HEK293 (cell line): ENCODE results near the gene KIAA1755.

Experiments
- CTCF ChIA-PET: fragments of 350-600 bp; formaldehyde crosslinking; extraction: SDS; loops from one replicate; lab custom pipeline; 2021; ENCODE audit warnings: antibody characterized with exemption; lab: Yijun Ruan, JAX
- POLR2A ChIA-PET: fragments of 300-600 bp; formaldehyde crosslinking; extraction: SDS; loops from one replicate; lab custom pipeline; 2020; ENCODE audit warnings: antibody characterized with exemption, inconsistent platforms; lab: Yijun Ruan, JAX
- H3K27ac ChIP-seq: fragments of 200-500 bp; sonication (Bioruptor generic); 2 replicates; pipeline ENCODE4 v1.5.1; 2014; ENCODE audit warnings: low read depth, low read length, control low read depth, inconsistent platforms; ENCODE audit errors: extremely low read depth
- H3K36me3 ChIP-seq, 2 experiments: fragments of 200-500 bp in 1 of 2; sonication (Bioruptor generic) in 1 of 2; 1 replicate in 1 of 2; 2 replicates in 1 of 2; pipeline ENCODE4 v1.5.1; 2014 to 2017; ENCODE audit warnings: inconsistent platforms in 2 of 2, low read length in 2 of 2; ENCODE audit not compliant: control insufficient read depth in 2 of 2, insufficient read depth in 1 of 2
- H3K4me1 ChIP-seq: fragments of 200-500 bp; sonication (Bioruptor generic); 2 replicates; pipeline ENCODE4 v1.5.1; 2014; ENCODE audit warnings: mild to moderate bottlenecking, low read length, inconsistent platforms; ENCODE audit not compliant: control insufficient read depth, insufficient read depth
- H3K4me3 ChIP-seq: 2 replicates; pipeline ENCODE4 v1.5.1; 2011; ENCODE audit warnings: low read depth, mild to moderate bottlenecking, control low read depth, low read length, moderate library complexity
- H3K9me3 ChIP-seq: fragments of 200-500 bp; sonication (Bioruptor generic); 2 replicates; pipeline ENCODE4 v1.5.1; 2014; ENCODE audit warnings: low read depth, low read length, inconsistent platforms; ENCODE audit not compliant: control insufficient read depth, insufficient read depth
- GLI4 ChIP-seq: fragments of 450-650 bp; formaldehyde crosslinking; IDR thresholded peaks from 2 replicates; pipeline ENCODE4 v1.5.1; 2016; ENCODE audit warnings: missing biosample characterization, missing genetic modification characterization
- HOXC10 ChIP-seq: sonication (generic); formaldehyde crosslinking; IDR thresholded peaks from 2 replicates; pipeline ENCODE4 v1.8.1; 2023; ENCODE audit warnings: mild to moderate bottlenecking, missing genetic modification reagents
- KLF9 ChIP-seq: fragments of 450-650 bp; formaldehyde crosslinking; IDR thresholded peaks from 2 replicates; pipeline ENCODE4 v1.5.1; 2016; ENCODE audit warnings: missing biosample characterization, missing genetic modification characterization, low read depth
- REST ChIP-seq: fragments of 450-650 bp; formaldehyde crosslinking; IDR thresholded peaks from 2 replicates; pipeline ENCODE4 v1.5.1; 2016; ENCODE audit warnings: missing biosample characterization, missing genetic modification characterization
- ZBTB10 ChIP-seq: fragments of 450-650 bp; formaldehyde crosslinking; IDR thresholded peaks from 2 replicates; pipeline ENCODE4 v1.5.1; 2016; ENCODE audit warnings: missing biosample characterization, missing genetic modification characterization
- ZBTB48 ChIP-seq: fragments of 450-650 bp; formaldehyde crosslinking; IDR thresholded peaks from 2 replicates; pipeline ENCODE4 v1.5.1; 2016; ENCODE audit warnings: missing biosample characterization, missing genetic modification characterization
- ZNF112 ChIP-seq: fragments of 450-650 bp; formaldehyde crosslinking; IDR thresholded peaks from 2 replicates; pipeline ENCODE4 v1.5.0; 2017; ENCODE audit warnings: missing biosample characterization, missing genetic modification characterization
- ZNF132 ChIP-seq: fragments of 450-650 bp; formaldehyde crosslinking; IDR thresholded peaks from 2 replicates; pipeline ENCODE4 v1.5.1; 2017; ENCODE audit warnings: missing biosample characterization, missing genetic modification characterization, borderline replicate concordance
- ZNF140 ChIP-seq: fragments of 450-650 bp; formaldehyde crosslinking; IDR thresholded peaks from 2 replicates; pipeline ENCODE4 v1.5.1; 2016; ENCODE audit warnings: missing biosample characterization, missing genetic modification characterization
- ZNF157 ChIP-seq: fragments of 450-650 bp; formaldehyde crosslinking; IDR thresholded peaks from 2 replicates; pipeline ENCODE4 v1.5.1; 2016; ENCODE audit warnings: missing biosample characterization, missing genetic modification characterization
- ZNF202 ChIP-seq: fragments of 450-650 bp; formaldehyde crosslinking; IDR thresholded peaks from 2 replicates; pipeline ENCODE4 v1.5.1; 2016; ENCODE audit warnings: missing biosample characterization, missing genetic modification characterization, borderline replicate concordance
- ZNF23 ChIP-seq: fragments of 450-650 bp; formaldehyde crosslinking; IDR thresholded peaks from 2 replicates; pipeline ENCODE4 v1.5.1; 2016; ENCODE audit warnings: missing biosample characterization, missing genetic modification characterization, borderline replicate concordance
- ZNF292 ChIP-seq: fragments of 450-650 bp; formaldehyde crosslinking; IDR thresholded peaks from 2 replicates; pipeline ENCODE4 v1.5.1; 2016; ENCODE audit warnings: low read depth, missing biosample characterization, missing genetic modification characterization, borderline replicate concordance
- ZNF426 ChIP-seq: fragments of 450-650 bp; formaldehyde crosslinking; IDR thresholded peaks from 2 replicates; pipeline ENCODE4 v1.5.1; 2017; ENCODE audit warnings: missing biosample characterization, missing genetic modification characterization, mild to moderate bottlenecking, inconsistent platforms, moderate library complexity
- ZNF473 ChIP-seq: fragments of 450-650 bp; formaldehyde crosslinking; IDR thresholded peaks from 2 replicates; pipeline ENCODE4 v1.5.1; 2017; ENCODE audit warnings: missing biosample characterization, missing genetic modification characterization
- ZNF488 ChIP-seq: fragments of 450-650 bp; formaldehyde crosslinking; IDR thresholded peaks from 2 replicates; pipeline ENCODE4 v1.5.1; 2016; ENCODE audit warnings: missing biosample characterization, missing genetic modification characterization
- ZNF549 ChIP-seq: fragments of 450-650 bp; IDR thresholded peaks from 2 replicates; pipeline ENCODE4 v1.5.1; 2018; ENCODE audit warnings: missing biosample characterization, missing genetic modification characterization, mild to moderate bottlenecking, inconsistent platforms, moderate library complexity
- ZNF561 ChIP-seq: fragments of 450-650 bp; IDR thresholded peaks from 2 replicates; pipeline ENCODE4 v1.5.1; 2018; ENCODE audit warnings: missing biosample characterization, missing genetic modification characterization, borderline replicate concordance
- ZNF571 ChIP-seq: fragments of 450-650 bp; formaldehyde crosslinking; IDR thresholded peaks from 2 replicates; pipeline ENCODE4 v1.5.0; 2017; ENCODE audit warnings: missing biosample characterization, missing genetic modification characterization
- ZNF580 ChIP-seq: fragments of 450-650 bp; formaldehyde crosslinking; IDR thresholded peaks from 2 replicates; pipeline ENCODE4 v1.5.1; 2016; ENCODE audit warnings: missing biosample characterization, missing genetic modification characterization
- ZNF621 ChIP-seq: fragments of 450-650 bp; formaldehyde crosslinking; IDR thresholded peaks from 2 replicates; pipeline ENCODE4 v1.5.1; 2017; ENCODE audit warnings: missing biosample characterization, missing genetic modification characterization
- ZNF623 ChIP-seq: fragments of 450-650 bp; formaldehyde crosslinking; IDR thresholded peaks from 2 replicates; pipeline ENCODE4 v1.5.1; 2016; ENCODE audit warnings: missing biosample characterization, missing genetic modification characterization
- ZNF624 ChIP-seq: fragments of 450-650 bp; formaldehyde crosslinking; IDR thresholded peaks from 2 replicates; pipeline ENCODE4 v1.5.1; 2017; ENCODE audit warnings: missing biosample characterization, missing genetic modification characterization
- ZNF792 ChIP-seq: fragments of 450-650 bp; formaldehyde crosslinking; IDR thresholded peaks from 2 replicates; pipeline ENCODE4 v1.5.1; 2016; ENCODE audit warnings: missing biosample characterization, missing genetic modification characterization
- TF ChIP-seq, protein P1 (sequence below): fragments of 450-650 bp; formaldehyde crosslinking; IDR thresholded peaks from 2 replicates; pipeline ENCODE4 v1.5.1; 2016; ENCODE audit warnings: missing biosample characterization, missing genetic modification characterization
- TF ChIP-seq, protein P2 (sequence below): fragments of 450-650 bp; IDR thresholded peaks from 2 replicates; pipeline ENCODE4 v1.5.1; 2018; ENCODE audit warnings: missing biosample characterization, mild to moderate bottlenecking, missing genetic modification characterization

KIAA1755 gene

GRCh38 chr20:38194971-38195504, 65.5 kb downstream of the KIAA1755 start:
- no peaks in the 10 kb centered on the region for H3K4me1 ChIP-seq
- H3K4me3 ChIP-seq = no peak overlapping the region
- TF ChIP-seq ZNF621 (tag by site-specific recombination) (no peak), ZNF157 (tag by site-specific recombination) (no peak), ZBTB48 (tag by site-specific recombination) (no peak), HOXC10 (no peak), ZNF549 (tag by site-specific recombination) (no peak), ZNF23 (tag by site-specific recombination) (no peak), GLI4 (tag by site-specific recombination) (no peak), ZNF623 (tag by site-specific recombination) (no peak), ZNF112 (tag by site-specific recombination) (no peak), ZNF571 (tag by site-specific recombination) (no peak), ZNF473 (tag by site-specific recombination) (no peak), ZBTB10 (tag by site-specific recombination) (no peak), KLF9 (tag by site-specific recombination) (no peak), ZNF140 (tag by site-specific recombination) (no peak), ZNF561 (tag by site-specific recombination) (no peak), ZNF792 (tag by site-specific recombination) (no peak), ZNF624 (tag by site-specific recombination) (no peak)
- TF ChIP-seq, protein P1, sequence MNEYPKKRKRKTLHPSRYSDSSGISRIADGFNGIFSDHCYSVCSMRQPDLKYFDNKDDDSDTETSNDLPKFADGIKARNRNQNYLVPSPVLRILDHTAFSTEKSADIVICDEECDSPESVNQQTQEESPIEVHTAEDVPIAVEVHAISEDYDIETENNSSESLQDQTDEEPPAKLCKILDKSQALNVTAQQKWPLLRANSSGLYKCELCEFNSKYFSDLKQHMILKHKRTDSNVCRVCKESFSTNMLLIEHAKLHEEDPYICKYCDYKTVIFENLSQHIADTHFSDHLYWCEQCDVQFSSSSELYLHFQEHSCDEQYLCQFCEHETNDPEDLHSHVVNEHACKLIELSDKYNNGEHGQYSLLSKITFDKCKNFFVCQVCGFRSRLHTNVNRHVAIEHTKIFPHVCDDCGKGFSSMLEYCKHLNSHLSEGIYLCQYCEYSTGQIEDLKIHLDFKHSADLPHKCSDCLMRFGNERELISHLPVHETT (tag by site-specific recombination) = no peak
- TF ChIP-seq, protein P2, sequence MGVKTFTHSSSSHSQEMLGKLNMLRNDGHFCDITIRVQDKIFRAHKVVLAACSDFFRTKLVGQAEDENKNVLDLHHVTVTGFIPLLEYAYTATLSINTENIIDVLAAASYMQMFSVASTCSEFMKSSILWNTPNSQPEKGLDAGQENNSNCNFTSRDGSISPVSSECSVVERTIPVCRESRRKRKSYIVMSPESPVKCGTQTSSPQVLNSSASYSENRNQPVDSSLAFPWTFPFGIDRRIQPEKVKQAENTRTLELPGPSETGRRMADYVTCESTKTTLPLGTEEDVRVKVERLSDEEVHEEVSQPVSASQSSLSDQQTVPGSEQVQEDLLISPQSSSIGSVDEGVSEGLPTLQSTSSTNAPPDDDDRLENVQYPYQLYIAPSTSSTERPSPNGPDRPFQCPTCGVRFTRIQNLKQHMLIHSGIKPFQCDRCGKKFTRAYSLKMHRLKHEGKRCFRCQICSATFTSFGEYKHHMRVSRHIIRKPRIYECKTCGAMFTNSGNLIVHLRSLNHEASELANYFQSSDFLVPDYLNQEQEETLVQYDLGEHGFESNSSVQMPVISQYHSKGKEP (tag by site-specific recombination) = no peak
- H3K27ac ChIP-seq = no peak overlapping the region
- ChIA-PET POLR2A (no interaction called here), CTCF (interaction anchor here (0.6 kb wide), 1 partner anchor 137 kb away, joined by 3 read pairs; no protein-coding TSS in a partner anchor)
- no peaks in the 10 kb centered on the region for H3K9me3 ChIP-seq
- no peaks in the 10 kb centered on the region for H3K36me3 ChIP-seq

- ChIA-PET CTCF (interaction anchor here (0.5 to 1.6 kb wide), 4 partner anchors 28 to 413 kb away, joined by 3 to 5 read pairs (median 4); no protein-coding TSS in a partner anchor), POLR2A (no interaction called here)
- H3K4me1 ChIP-seq = no peaks in the 10 kb centered on the region
- no peak for TF ChIP-seq ZNF488 (tag by site-specific recombination)
- TF ChIP-seq ZNF202 (tag by site-specific recombination) = no peak
- no peak for TF ChIP-seq ZNF132 (tag by site-specific recombination)
- TF ChIP-seq ZNF292 (tag by site-specific recombination) = no peak
- no peak for TF ChIP-seq ZNF426 (tag by site-specific recombination)
- no peak for TF ChIP-seq ZNF580 (tag by site-specific recombination)
- TF ChIP-seq REST (tag by site-specific recombination) = no peak
These were observed 66.9 kb downstream of the KIAA1755 start for GRCh38 chr20:38193586-38194105.

More at GRCh38 chr20:38193586-38194105, 66.9 kb downstream of the KIAA1755 start:
- no peaks in the 10 kb centered on the region for H3K9me3 ChIP-seq
- no peak overlapping the region for H3K27ac ChIP-seq
- no peak overlapping the region for H3K4me3 ChIP-seq
- H3K36me3 ChIP-seq = no peaks in the 10 kb centered on the region
